GM11168 (cell line): Measurements from ENCODE around the gene ANO2.

Source experiments
- in situ Hi-C: fragments of 300-500 bp; cut with MboI; formaldehyde crosslinking; loops from one replicate; pipeline ENCODE4 v1.12.0; 2022; ENCODE audit warnings: low sequenced_read_pairs; ENCODE audit not compliant: unreplicated experiment

The ANO2 gene

GRCh38 chr12:5533368-5533767 lies 411.7 kb downstream of the ANO2 start:
- in situ Hi-C loops: no loop called here

GRCh38 chr12:5525783-5526367 lies 419.2 kb downstream of the ANO2 start:
- in situ Hi-C loops: no loop called here

- in situ Hi-C loops: no loop called here
These were observed 420.2 kb downstream of the ANO2 start for GRCh38 chr12:5524769-5525436.

GRCh38 chr12:5524116-5524768 lies 420.8 kb downstream of the ANO2 start:
- in situ Hi-C loops: no loop called here

- in situ Hi-C loops: no loop called here
These were observed 421.5 kb downstream of the ANO2 start for GRCh38 chr12:5523396-5524115.

- in situ Hi-C loops: no loop called here
These were observed 422.4 kb downstream of the ANO2 start for GRCh38 chr12:5522432-5523335.

GRCh38 chr12:5521456-5522325 lies 423.4 kb downstream of the ANO2 start:
- in situ Hi-C loops: no loop called here

- in situ Hi-C loops: no loop called here
These were observed 424.2 kb downstream of the ANO2 start for GRCh38 chr12:5520831-5521230.

- in situ Hi-C loops: no loop called here
These were observed 425.0 kb downstream of the ANO2 start for GRCh38 chr12:5520037-5520436.

GRCh38 chr12:5518584-5519365 lies 426.3 kb downstream of the ANO2 start:
- in situ Hi-C loops: no loop called here

- in situ Hi-C loops: no loop called here
These were observed 428.5 kb downstream of the ANO2 start for GRCh38 chr12:5516371-5517241.

GRCh38 chr12:5515458-5515857 lies 429.6 kb downstream of the ANO2 start:
- in situ Hi-C loops: no loop called here

- in situ Hi-C loops: no loop called here
These were observed 430.5 kb downstream of the ANO2 start for GRCh38 chr12:5514545-5514944.

- in situ Hi-C loops: no loop called here
These were observed 431.0 kb downstream of the ANO2 start for GRCh38 chr12:5514016-5514415.

GRCh38 chr12:5513406-5513805 lies 431.7 kb downstream of the ANO2 start:
- in situ Hi-C loops: no loop called here
